RWPE1 (cell line): ENCODE measurements around the gene PGLYRP4.

Source experiments
- CTCF ChIA-PET: fragments of 350-600 bp; sonication (Branson Sonifier 250); formaldehyde crosslinking; extraction: SDS; loops from one replicate; lab custom pipeline; 2021; lab: Yijun Ruan, JAX
- POLR2A ChIA-PET: fragments of 400-600 bp; formaldehyde crosslinking; extraction: SDS; loops from one replicate; lab custom pipeline; 2020; ENCODE audit warnings: antibody characterized with exemption; ENCODE audit not compliant: low non-redundant PET; lab: Yijun Ruan, JAX
- DNase-seq: peaks from one replicate; pipeline ENCODE4 v3.0.0; 2012; ENCODE audit warnings: low spot score
- H3K27ac ChIP-seq: fragments of 450-650 bp; 2 replicates; pipeline ENCODE4 v1.5.1; 2017
- CTCF ChIP-seq: fragments of 450-650 bp; conservative IDR thresholded peaks from 2 replicates; pipeline ENCODE4 v1.5.1; 2017; ENCODE audit warnings: low read depth, mild to moderate bottlenecking

PGLYRP4 gene

DNA sequence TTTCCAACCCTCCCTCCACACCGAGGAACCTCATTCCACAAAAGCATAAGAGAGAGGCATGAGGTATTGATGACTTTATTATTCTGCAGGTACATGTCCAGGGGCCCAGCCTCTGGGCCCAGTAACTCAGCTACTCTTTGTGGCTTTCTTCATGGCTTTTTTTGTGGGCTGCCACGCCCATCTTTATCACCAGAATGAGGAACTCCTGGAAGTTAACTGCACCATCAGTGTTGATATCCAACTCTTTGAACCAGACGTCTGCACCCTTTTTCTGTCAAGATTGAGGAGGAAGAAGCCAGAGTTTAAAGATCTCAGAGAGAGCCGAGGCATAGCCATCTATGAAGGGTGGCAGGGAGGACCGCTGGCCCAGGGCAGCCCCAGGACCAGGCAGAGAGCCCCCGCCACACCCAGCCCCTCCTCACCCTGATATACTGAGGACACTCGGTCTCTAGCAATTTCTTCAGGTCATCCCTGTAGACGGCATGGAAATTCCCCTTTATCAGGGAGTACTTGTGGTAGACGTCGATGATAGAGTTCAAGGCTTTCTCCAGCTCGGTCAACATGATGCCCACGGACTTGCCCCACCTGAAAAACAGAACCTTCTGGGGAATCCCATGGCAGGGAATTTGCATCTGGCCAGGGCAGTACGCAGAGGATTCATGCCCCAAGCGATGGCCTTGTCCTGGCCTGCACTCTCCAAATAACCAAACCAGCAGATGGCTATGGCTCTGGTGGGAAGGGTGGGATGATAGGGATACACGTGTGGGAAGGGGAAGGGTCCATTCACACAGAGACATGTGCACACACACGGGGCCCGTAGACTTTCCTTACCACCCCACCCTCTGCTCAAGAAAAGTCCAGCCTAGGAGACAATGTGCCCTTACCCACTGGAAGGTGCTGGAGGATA, 41.6 kb upstream of the PGLYRP4 start:
- no peak for DNase-seq
- CTCF ChIA-PET = interaction anchor here (0.5 to 1.4 kb wide), 5 partner anchors 33 to 89 kb away, joined by 3 to 8 read pairs (median 3); partner anchors contain the start of gene S100A9
- H3K27ac ChIP-seq = peak overlapping the region; percentile 82
- POLR2A ChIA-PET = no interaction called here
- TF ChIP-seq CTCF = no peak

DNA sequence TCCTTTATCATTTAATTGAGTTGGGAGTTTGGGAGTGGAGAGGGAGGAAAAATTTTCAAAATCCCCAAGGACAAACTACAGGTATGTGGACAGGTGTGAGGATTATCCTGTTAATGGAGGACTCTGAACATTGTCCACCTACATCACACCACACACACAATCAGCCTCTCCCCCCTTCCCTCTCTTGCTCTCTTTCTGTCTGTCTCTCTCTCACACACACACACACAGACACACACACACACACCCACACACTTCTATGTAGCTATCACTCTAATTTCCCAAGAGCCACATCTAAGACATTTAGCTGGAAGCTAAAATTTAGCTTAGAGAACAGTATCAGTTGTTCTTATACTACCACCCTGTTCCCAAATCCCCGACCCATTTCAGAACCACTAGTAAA, 40.8 kb upstream of the PGLYRP4 start:
- POLR2A ChIA-PET = no interaction called here
- no peak for TF ChIP-seq CTCF
- CTCF ChIA-PET = no interaction called here
- H3K27ac ChIP-seq = no peak overlapping the region
- no peak for DNase-seq

DNA sequence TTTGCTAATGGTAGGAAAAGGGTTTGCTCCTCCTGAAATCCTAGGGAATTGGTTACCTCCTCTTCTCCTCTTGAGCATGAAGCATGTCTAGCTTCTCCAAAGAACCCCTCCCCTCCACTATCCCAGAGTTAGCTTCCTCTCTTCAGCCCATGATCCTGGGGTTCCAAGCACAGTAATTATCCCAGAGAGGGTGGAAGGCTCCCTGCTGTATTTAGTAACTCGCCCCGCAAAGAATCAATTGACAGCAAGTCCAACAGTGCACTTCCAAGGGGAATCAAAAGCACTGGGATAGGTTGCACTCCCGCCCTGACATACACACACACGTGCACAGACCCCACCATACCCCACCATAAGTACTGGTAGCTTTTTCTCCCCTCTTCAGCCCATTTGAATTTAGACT, 39.1 kb upstream of the PGLYRP4 start:
- ChIA-PET CTCF (no interaction called here), POLR2A (no interaction called here)
- peak overlapping the region; percentile 18; the same call in 1 of the 2 replicates for H3K27ac ChIP-seq
- no peak for DNase-seq
- TF ChIP-seq CTCF = no peak

DNA sequence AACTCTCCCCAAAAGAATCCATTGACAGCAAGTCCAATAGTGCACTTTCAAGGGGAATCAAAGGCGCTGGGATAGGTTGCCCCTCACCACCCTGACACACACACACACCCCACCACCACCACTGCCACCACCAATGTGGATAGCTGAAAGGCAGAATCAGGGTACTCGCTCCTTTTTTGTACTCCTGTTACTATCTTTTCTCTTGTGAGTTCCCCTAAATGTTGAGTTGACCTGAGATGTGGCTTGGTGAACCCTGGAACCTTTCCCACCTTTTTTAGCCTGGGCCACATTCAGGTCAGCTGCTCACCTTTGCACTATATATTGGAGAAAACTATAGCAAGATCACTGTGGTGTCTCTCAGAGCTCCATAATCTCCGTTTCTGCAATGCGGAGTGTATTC, 38.4 kb upstream of the PGLYRP4 start:
- CTCF ChIA-PET = no interaction called here
- DNase-seq = no peak
- no peak for TF ChIP-seq CTCF
- POLR2A ChIA-PET = no interaction called here
- H3K27ac ChIP-seq = peak overlapping the region; percentile 86

- CTCF ChIA-PET = no interaction called here
- DNase-seq = no peak
- POLR2A ChIA-PET = no interaction called here
- peak overlapping the region; percentile 86 for H3K27ac ChIP-seq
- TF ChIP-seq CTCF = no peak
Observed at GRCh38 chr1:153386500-153386901, 37.9 kb upstream of the PGLYRP4 start.

GRCh38 chr1:153384958-153385580, 36.4 kb upstream of the PGLYRP4 start:
- POLR2A ChIA-PET = no interaction called here

More at GRCh38 chr1:153384958-153385580, 36.4 kb upstream of the PGLYRP4 start:
- no peak for TF ChIP-seq CTCF
- H3K27ac ChIP-seq = peak overlapping the region; percentile 60
- no peak for DNase-seq
- CTCF ChIA-PET = interaction anchor here (0.6 to 1.2 kb wide), 2 partner anchors 12 to 16 kb away, joined by 3 read pairs; no protein-coding TSS in a partner anchor
